ENCODE measurements around the gene SLC4A2. TPM values are rescaled to one million over a fixed set of nuclear protein-coding genes. Genes with fewer than 3 reads are reported as not detected.
A peak's percentile ranks its signal among the peaks of the same experiment; 100 is the strongest.

SLC4A2 gene
- total RNA-seq, 1 donor from 2014 or later: 390 TPM

DNA sequence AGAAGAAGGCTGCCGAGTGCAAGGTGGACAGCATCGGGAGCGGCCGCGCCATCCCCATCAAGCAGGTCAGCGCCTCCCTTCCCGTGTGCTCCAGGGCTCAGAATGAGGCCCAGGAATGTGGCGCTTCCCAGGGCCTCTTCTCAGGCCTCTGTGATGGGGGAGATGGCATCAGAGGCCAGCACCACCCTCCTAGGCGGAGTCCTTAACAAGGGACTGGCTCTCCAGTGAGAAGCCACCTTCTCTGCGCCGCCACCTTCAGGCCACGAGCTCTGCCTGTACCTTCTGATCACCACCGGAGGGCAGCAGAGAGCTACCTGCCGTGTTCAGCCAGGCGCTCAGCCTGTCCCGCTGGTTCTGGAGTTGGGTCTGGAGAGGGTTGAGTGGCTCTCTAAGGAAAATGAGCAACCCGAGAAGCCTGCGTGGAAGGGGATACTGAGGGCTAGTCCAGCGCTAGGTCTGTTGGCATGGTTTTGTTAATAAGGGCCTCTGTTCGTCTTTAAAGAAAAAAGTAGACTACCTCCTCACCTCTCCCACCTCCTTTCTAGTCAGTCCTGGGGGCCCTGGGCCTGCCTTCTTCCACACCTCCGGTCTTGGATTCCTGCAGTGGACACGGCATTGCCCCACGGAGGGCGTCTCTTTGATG is 64.6 kb downstream of the SLC4A2 start:
- Histone ChIP-seq H3K36me3 (peaks cover 31 to 54% of the 10 kb centered on the region in 2 donors), H3K4me3 (no peak overlapping the region), H3K9me3 (no peaks in the 10 kb centered on the region), H3K4me1 (peaks cover 3 to 5% of the 10 kb centered on the region in 2 donors), H3K27ac (no peak overlapping the region), H3K27me3 (no peaks in the 10 kb centered on the region)
- intact Hi-C loops (cut with DNase I): loop anchor here (1.0 to 2.0 kb wide), 2 partner anchors 48 to 179 kb away; no protein-coding TSS in a partner anchor
- peak; percentile 22 to 88 for DNase-seq (ENCODE audit: low spot score in 2 of 2)
- TF ChIP-seq, protein P1, sequence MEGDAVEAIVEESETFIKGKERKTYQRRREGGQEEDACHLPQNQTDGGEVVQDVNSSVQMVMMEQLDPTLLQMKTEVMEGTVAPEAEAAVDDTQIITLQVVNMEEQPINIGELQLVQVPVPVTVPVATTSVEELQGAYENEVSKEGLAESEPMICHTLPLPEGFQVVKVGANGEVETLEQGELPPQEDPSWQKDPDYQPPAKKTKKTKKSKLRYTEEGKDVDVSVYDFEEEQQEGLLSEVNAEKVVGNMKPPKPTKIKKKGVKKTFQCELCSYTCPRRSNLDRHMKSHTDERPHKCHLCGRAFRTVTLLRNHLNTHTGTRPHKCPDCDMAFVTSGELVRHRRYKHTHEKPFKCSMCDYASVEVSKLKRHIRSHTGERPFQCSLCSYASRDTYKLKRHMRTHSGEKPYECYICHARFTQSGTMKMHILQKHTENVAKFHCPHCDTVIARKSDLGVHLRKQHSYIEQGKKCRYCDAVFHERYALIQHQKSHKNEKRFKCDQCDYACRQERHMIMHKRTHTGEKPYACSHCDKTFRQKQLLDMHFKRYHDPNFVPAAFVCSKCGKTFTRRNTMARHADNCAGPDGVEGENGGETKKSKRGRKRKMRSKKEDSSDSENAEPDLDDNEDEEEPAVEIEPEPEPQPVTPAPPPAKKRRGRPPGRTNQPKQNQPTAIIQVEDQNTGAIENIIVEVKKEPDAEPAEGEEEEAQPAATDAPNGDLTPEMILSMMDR (IDR thresholded peaks at IDR 0.05): peak; percentile 89 to 98 (median 98)

DNA sequence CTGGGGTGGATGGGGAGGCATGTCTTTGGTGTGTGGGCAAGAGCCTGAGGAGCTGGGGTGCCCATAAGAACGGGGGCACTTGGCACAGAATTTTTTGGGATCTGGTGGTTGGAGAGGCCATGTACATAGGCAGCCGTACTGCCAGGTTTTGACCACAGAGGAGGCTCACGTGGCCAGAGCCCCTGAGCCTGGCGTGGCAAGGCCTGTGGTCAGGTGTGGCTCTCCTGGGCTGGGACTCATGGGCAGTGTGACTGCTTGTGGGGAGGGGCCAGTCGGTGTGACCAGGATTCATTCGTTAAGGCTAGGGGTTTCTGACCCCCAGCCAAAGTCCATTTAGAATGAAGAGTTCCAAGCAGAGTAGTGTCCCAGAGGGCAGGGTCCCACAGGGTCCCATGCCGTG is 65.1 kb downstream of the SLC4A2 start:
- intact Hi-C loops (cut with DNase I): loop anchor here (1.0 to 2.0 kb wide), 2 partner anchors 48 to 178 kb away; no protein-coding TSS in a partner anchor

DNA sequence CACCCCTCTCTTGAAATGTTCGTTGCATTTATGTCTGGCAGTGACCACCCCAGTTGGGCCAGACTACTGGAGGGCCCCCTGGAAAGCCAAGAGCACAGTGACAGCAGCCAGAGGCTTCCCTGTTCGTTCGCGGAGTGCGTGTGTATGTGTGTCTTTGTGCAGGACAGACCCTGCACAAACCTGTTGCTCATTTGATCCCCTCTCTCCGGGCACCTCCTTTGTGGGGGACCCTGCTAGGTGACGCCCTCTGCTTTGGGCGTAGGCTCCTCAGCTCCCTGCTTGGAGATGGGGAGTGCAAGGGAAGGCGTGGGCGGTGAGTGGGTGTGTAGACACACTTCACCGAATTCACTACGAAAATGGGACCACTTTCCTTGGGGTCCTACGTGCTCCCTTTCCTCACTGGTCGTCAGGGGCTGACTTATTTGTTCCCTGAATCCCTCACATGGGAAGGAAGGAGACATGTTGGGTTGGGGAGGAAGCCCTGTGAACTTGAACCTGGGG is 65.6 kb downstream of the SLC4A2 start:
- TF ChIP-seq, protein P1 (IDR thresholded peaks at IDR 0.05): no peak
- Histone ChIP-seq H3K27ac (no peak overlapping the region), H3K9me3 (no peaks in the 10 kb centered on the region), H3K27me3 (no peaks in the 10 kb centered on the region), H3K36me3 (peaks cover 31 to 54% of the 10 kb centered on the region in 2 donors), H3K4me1 (peaks cover 3 to 5% of the 10 kb centered on the region in 2 donors), H3K4me3 (no peak overlapping the region)
- DNase-seq (ENCODE audit: low spot score in 2 of 2): no peak
- intact Hi-C loops (cut with DNase I): loop anchor here (1.0 to 2.0 kb wide), 2 partner anchors 47 to 178 kb away; no protein-coding TSS in a partner anchor

More for the DNA sequence above, 65.1 kb downstream of the SLC4A2 start:
- Histone ChIP-seq H3K9me3 (no peaks in the 10 kb centered on the region), H3K36me3 (peaks cover 31 to 54% of the 10 kb centered on the region in 2 donors), H3K4me3 (no peak overlapping the region), H3K4me1 (peaks cover 3 to 5% of the 10 kb centered on the region in 2 donors), H3K27me3 (no peaks in the 10 kb centered on the region), H3K27ac (no peak overlapping the region)
- TF ChIP-seq, protein P1 (IDR thresholded peaks at IDR 0.05): no peak
- DNase-seq (ENCODE audit: low spot score in 2 of 2): no peak

DNA sequence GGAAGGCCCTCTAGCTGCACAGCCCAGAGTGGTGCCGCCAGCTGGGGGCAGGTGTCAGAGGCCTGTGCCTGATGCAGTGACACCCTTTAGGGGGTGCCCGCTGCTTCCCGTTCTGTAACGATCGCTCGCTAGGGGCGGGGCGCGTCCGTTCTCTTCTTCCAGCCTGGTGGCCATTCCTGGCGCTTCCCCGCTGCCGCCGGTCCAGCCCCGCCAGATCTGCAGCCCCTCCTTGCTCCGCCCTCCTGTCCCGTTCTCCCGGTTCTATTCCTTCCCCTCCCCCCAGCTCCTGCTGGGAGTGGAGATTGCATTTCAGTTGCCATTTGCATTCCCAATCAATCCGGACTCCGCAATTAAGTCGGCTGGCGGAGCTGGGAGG is 66.1 kb downstream of the SLC4A2 start:
- Histone ChIP-seq H3K4me1 (peaks cover 3 to 5% of the 10 kb centered on the region in 2 donors), H3K4me3 (peak overlapping the region; percentile 43 to 68), H3K27me3 (no peaks in the 10 kb centered on the region), H3K36me3 (peaks cover 31 to 54% of the 10 kb centered on the region in 2 donors), H3K9me3 (no peaks in the 10 kb centered on the region), H3K27ac (no peak overlapping the region)
- intact Hi-C loops (cut with DNase I): loop anchor here (2.0 kb wide), 1 partner anchor 177 kb away; no protein-coding TSS in a partner anchor
- DNase-seq (ENCODE audit: low spot score in 2 of 2): no peak
- TF ChIP-seq, protein P1 (IDR thresholded peaks at IDR 0.05): no peak

DNA sequence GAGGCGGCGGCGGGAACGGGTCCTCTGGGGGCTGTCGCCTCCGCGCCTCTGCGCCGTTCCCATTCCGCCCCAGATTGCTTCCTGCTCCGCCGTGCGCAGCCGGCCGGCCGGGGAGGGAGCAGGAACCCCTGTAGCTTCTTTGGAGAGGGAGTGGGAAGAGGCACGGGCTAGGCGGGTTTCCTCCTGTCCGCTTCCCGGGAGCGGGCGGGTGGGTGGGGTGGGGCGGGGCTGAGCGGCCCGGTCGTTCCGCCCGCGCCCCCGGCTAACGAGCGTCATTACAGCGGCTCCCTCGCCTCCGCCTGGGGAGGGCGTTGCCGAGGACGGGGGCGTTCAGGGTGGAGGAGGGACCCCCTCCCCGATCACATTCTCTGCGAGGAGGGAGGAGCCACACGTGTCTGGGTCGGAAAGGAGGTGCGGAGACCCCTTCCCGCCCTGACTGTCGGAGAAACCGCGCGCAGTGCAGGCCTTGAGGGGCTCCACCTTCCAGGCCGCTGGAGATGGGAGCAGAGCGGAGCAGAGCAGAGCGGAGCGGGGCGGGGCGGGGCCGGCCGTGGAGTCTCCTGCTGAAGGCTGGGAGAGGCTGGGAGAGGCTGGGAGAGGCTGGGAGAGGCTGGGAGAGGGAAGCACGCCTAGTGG is 66.6 kb downstream of the SLC4A2 start:
- TF ChIP-seq, protein P1 (IDR thresholded peaks at IDR 0.05): no peak
- Histone ChIP-seq H3K4me1 (peaks cover 3 to 5% of the 10 kb centered on the region in 2 donors), H3K27ac (no peak overlapping the region), H3K4me3 (peak overlapping the region; percentile 43 to 68), H3K9me3 (no peaks in the 10 kb centered on the region), H3K36me3 (peaks cover 26 to 54% of the 10 kb centered on the region in 2 donors), H3K27me3 (no peaks in the 10 kb centered on the region)
- intact Hi-C loops (cut with DNase I): loop anchor here (2.0 kb wide), 1 partner anchor 177 kb away; no protein-coding TSS in a partner anchor
- no peak for DNase-seq (ENCODE audit: low spot score in 2 of 2)

Other genes starting within 250 kb of the SLC4A2 start
- 0.75 TPM for gene AOC1, start 207.1 kb upstream of the SLC4A2 start, total RNA-seq
- gene KCNH2, start 81.3 kb upstream of the SLC4A2 start, total RNA-seq: not detected
- 185 TPM for gene NOS3, start 68.6 kb upstream of the SLC4A2 start, total RNA-seq
- gene ATG9B, start 35.1 kb upstream of the SLC4A2 start, total RNA-seq: not detected
- 50.8 TPM for gene ABCB8, start 31.1 kb upstream of the SLC4A2 start, total RNA-seq
- not detected for gene ASIC3, start 11.1 kb upstream of the SLC4A2 start, total RNA-seq
- 15.8 TPM for gene CDK5, start 1.7 kb upstream of the SLC4A2 start, total RNA-seq
- 121 TPM for gene FASTK, start 21.2 kb downstream of the SLC4A2 start, total RNA-seq
- gene TMUB1, start 23.9 kb downstream of the SLC4A2 start, total RNA-seq: 143 TPM
- 82.6 TPM for gene AGAP3, start 26.9 kb downstream of the SLC4A2 start, total RNA-seq
- not detected for gene GBX1, start 108.1 kb downstream of the SLC4A2 start, total RNA-seq
- gene ASB10, start 127.7 kb downstream of the SLC4A2 start, total RNA-seq: not detected
- not detected for gene H2BK1, start 150.9 kb downstream of the SLC4A2 start, total RNA-seq
- gene ABCF2, start 167.6 kb downstream of the SLC4A2 start, total RNA-seq: 85.3 TPM
- 40.3 TPM for gene CHPF2, start 172.9 kb downstream of the SLC4A2 start, total RNA-seq
- gene SMARCD3, start 189.1 kb downstream of the SLC4A2 start, total RNA-seq: 105 TPM

All from ascending aorta (tissue), 2 donors.